ENCODE results near the gene ITIH3.

Gene ITIH3

DNA sequence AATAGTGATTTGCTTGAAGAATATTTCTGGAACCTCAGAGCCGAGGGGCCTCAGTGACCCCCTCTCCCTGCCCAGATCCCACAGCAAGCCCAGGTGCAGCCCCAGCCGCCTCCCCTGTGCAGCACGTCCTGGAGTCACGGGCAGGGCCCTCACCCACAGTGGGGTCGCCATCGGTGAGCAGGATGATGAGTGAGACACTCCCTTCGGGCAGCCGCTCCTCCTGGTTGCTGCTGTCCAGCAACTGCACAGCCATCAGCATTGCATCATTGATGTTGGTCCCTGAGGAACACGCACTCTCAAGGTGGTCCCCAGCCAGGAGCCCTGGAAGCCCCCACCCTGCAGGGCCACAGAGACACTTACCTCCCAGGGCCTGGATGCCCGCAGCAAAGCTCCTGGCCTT lies 29.4 kb downstream of the ITIH3 start:
- TF ChIP-seq, protein P1, sequence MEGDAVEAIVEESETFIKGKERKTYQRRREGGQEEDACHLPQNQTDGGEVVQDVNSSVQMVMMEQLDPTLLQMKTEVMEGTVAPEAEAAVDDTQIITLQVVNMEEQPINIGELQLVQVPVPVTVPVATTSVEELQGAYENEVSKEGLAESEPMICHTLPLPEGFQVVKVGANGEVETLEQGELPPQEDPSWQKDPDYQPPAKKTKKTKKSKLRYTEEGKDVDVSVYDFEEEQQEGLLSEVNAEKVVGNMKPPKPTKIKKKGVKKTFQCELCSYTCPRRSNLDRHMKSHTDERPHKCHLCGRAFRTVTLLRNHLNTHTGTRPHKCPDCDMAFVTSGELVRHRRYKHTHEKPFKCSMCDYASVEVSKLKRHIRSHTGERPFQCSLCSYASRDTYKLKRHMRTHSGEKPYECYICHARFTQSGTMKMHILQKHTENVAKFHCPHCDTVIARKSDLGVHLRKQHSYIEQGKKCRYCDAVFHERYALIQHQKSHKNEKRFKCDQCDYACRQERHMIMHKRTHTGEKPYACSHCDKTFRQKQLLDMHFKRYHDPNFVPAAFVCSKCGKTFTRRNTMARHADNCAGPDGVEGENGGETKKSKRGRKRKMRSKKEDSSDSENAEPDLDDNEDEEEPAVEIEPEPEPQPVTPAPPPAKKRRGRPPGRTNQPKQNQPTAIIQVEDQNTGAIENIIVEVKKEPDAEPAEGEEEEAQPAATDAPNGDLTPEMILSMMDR (IDR thresholded peaks at IDR 0.05; ENCODE audit: low read depth, low read length, missing control alignments), result no peak
- DNase-seq (ENCODE audit: low read depth), result no peak
- H3K4me3 ChIP-seq (ENCODE audit: low read depth, low read length), result no peak overlapping the region
- in situ Hi-C loops (cut with HindIII; ENCODE audit: low sequenced_read_pairs), result no loop called here

DNA sequence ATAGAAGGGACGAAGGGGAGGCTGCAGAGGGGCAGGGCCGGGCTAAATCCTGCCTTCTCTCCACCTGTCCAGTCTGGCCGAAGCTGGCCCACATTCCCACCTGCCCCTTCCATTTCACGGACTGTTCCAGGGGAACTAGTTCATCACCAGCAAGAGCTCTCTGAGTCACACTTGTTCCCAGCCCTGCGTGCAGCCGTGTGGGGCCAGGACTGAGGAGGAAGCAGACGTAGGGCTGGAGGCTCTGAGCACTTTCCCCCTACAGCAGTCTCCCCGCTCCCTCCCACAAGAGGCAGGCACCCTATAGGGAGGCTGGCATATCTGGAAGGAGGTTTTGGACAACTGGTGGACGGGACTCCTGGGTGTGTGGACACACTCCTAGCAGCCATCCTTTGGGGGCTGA lies 32.8 kb downstream of the ITIH3 start:
- H3K4me3 ChIP-seq (ENCODE audit: low read depth, low read length), result no peak overlapping the region
- DNase-seq (ENCODE audit: low read depth), result no peak
- in situ Hi-C loops (cut with HindIII; ENCODE audit: low sequenced_read_pairs), result no loop called here
- TF ChIP-seq, protein P1 (IDR thresholded peaks at IDR 0.05; ENCODE audit: low read depth, low read length, missing control alignments), result no peak

DNA sequence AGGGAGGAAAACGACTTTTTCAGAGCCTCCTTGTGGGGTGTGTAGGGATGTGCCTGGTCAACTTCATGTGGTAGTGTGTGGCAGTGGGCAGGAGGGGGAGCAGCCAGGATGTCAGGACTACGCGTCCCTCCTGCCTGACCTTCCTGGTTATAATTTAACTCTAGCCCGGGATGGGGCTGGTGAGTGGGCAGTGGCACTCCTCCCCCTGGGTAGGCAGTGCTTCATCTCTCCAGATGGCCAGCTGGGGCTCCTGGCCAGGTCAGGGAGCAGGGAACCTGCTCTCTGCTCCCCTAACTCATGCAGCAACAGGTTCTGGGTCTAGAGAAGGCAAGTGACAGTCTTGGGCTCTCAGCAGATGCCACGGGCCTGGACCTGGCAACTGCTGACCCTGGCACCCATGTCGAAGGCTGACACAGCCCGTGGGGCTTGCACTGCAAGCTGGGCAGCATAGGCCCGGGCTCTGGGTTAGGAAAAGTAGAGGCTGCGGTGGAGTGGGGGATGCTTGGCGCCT lies 33.3 kb downstream of the ITIH3 start:
- in situ Hi-C loops (cut with HindIII; ENCODE audit: low sequenced_read_pairs), result no loop called here
- TF ChIP-seq, protein P1 (IDR thresholded peaks at IDR 0.05; ENCODE audit: low read depth, low read length, missing control alignments), result no peak
- H3K4me3 ChIP-seq (ENCODE audit: low read depth, low read length), result no peak overlapping the region
- DNase-seq (ENCODE audit: low read depth), result no peak

DNA sequence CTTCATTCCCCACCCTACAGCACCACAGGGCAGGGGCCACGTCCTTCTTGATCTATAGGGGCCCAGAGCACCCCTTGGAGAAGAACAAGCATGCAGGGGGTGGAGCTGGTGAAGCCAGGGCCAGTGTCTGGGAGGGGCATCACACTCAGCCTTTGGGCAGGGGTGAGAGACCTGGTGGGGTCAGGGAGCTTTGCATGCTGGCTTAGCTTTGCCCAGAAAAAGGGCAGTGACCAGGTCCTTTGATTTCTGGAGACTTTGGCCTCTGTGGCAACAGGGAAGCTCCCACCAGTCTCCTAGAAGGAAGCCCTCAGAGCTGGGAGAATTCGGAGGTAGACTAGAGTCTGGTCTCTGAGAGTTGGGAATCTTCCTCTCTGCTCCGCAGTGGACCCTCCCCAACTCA lies 34.9 kb downstream of the ITIH3 start:
- no peak for DNase-seq (ENCODE audit: low read depth)
- TF ChIP-seq, protein P1 (IDR thresholded peaks at IDR 0.05; ENCODE audit: low read depth, low read length, missing control alignments), result no peak
- H3K4me3 ChIP-seq (ENCODE audit: low read depth, low read length), result no peak overlapping the region
- in situ Hi-C loops (cut with HindIII; ENCODE audit: low sequenced_read_pairs), result no loop called here

DNA sequence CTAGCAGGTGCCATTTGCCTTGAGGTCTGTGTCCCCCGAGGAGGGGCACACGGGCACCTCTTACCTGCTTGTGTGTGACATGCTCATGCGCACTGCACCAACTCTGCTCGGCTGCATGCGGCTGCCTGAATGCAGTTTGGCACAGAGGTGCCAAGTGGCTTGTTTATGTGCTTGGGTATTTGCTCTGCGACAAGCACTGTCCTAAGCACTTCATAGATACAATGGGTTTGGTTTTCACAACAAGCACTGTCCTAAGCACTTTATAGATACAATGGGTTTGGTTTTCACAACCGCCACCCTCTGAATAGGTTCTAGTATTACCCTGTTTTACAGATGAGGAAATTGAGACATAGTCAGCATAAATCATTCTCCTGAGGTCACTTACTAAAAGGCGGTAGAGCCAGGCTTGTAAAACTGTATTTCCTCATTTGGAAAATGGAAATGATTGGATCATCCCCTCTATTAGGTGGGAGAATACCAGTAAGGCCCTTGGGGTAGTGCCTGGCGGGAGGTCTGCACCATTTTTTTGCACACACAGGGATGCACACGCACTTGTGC lies 35.4 kb downstream of the ITIH3 start:
- no peak overlapping the region for H3K4me3 ChIP-seq (ENCODE audit: low read depth, low read length)
- TF ChIP-seq, protein P1 (IDR thresholded peaks at IDR 0.05; ENCODE audit: low read depth, low read length, missing control alignments), result no peak
- no peak for DNase-seq (ENCODE audit: low read depth)
- in situ Hi-C loops (cut with HindIII; ENCODE audit: low sequenced_read_pairs), result no loop called here

DNA sequence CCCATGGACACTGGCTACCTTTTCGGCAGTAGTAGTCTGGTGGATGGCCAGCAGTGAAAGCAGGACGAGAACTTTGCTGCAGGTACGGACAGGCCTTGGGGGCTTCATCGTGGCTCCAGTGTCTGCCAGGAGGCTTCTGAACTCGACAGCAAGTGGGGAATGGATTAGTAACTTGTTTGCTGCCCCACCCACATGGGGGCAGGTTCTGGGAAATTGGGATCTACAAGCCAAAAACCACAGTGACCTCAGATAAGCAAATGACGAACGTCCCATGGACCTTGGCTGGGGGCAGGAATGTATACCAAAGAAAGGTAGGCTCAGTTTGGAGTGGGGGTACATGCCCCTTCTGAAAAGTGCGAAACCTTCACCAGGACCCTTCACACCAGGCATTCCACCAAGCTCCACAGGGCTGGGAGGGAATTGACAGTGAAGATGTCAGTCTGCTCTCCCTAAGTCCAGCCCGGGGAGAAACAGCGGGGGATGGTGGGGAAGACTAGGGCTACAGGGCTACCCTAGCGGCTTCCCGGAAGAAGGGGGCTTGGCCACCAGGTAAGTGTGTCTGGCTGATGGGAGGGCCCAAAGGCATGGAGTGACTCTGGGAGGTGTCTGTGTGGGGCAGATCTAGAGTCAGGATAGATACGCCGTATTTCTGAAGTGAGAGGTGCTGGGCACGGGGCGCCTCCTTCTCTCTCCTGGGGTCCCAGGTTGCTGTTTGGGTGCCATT lies 36.1 kb downstream of the ITIH3 start, which contains the start of gene ITIH4:
Gene ITIH4 (minus strand): TSS at position 138 of the 724 bp plus-strand sequence. CDS start 30 bp downstream, at position 108.
- no peak for DNase-seq (ENCODE audit: low read depth)
- TF ChIP-seq, protein P1 (IDR thresholded peaks at IDR 0.05; ENCODE audit: low read depth, low read length, missing control alignments), result no peak
- in situ Hi-C loops (cut with HindIII; ENCODE audit: low sequenced_read_pairs), result no loop called here

More for the DNA sequence above, 36.1 kb downstream of the ITIH3 start, which contains the start of gene ITIH4:
- H3K4me3 ChIP-seq (ENCODE audit: low read depth, low read length), result no peak within 1 kb of the TSS
